HG02870 (cell line): ENCODE measurements around the gene RALGDS.
A peak's percentile ranks its signal among the peaks of the same experiment; 100 is the strongest.

Experiments
- ATAC-seq: cut with Tn5 transposase; IDR thresholded peaks from one replicate; pipeline ENCODE4 v1.9.1; 2021; ENCODE audit warnings: mild to moderate bottlenecking, moderate library complexity; ENCODE audit not compliant: unreplicated experiment

RALGDS gene

GRCh38 chr9:133120501-133121197, 391 bp downstream of the RALGDS start:
- peak; percentile 5 for ATAC-seq

GRCh38 chr9:133119846-133120500, 1.1 kb downstream of the RALGDS start:
- ATAC-seq, result no peak

- ATAC-seq, result no peak
Observed at GRCh38 chr9:133119103-133119845, 1.8 kb downstream of the RALGDS start.

GRCh38 chr9:133118568-133118967, 2.5 kb downstream of the RALGDS start:
- no peak for ATAC-seq

GRCh38 chr9:133118179-133118520, 2.9 kb downstream of the RALGDS start:
- ATAC-seq, result no peak

- no peak for ATAC-seq
Observed at GRCh38 chr9:133117271-133118178, 3.5 kb downstream of the RALGDS start.

- no peak for ATAC-seq
Observed at GRCh38 chr9:133116346-133117231, 4.5 kb downstream of the RALGDS start.

- ATAC-seq, result peak; percentile 87
Observed at GRCh38 chr9:133115604-133116345, 5.3 kb downstream of the RALGDS start.

- ATAC-seq, result no peak
Observed at GRCh38 chr9:133114886-133115603, 6.0 kb downstream of the RALGDS start.

- ATAC-seq, result no peak
Observed at GRCh38 chr9:133113949-133114885, 6.8 kb downstream of the RALGDS start.

- no peak for ATAC-seq
Observed at GRCh38 chr9:133113163-133113948, 7.7 kb downstream of the RALGDS start.

GRCh38 chr9:133112663-133113026, 8.4 kb downstream of the RALGDS start:
- no peak for ATAC-seq

- ATAC-seq, result no peak
Observed at GRCh38 chr9:133111808-133112662, 9.0 kb downstream of the RALGDS start.

GRCh38 chr9:133109931-133110650, 10.9 kb downstream of the RALGDS start:
- ATAC-seq, result no peak
